Measurements from ENCODE around the gene BRICD5. TPM values are rescaled to one million over a fixed set of nuclear protein-coding genes. Genes with fewer than 3 reads are reported as not detected.

The BRICD5 gene
- total and polyA plus RNA-seq, 7 donors, result 0.86 to 5.3 (median 3.0) TPM

- intact Hi-C loops (cut with DNase I), result no loop called here
- 89% methylated on average over 40 to 41 of the region's 41 CpGs for WGBS, 3 donors
- ATAC-seq, result no peak
These were observed 21.7 kb upstream of the BRICD5 start for GRCh38 chr16:2232094-2232990.

DNA sequence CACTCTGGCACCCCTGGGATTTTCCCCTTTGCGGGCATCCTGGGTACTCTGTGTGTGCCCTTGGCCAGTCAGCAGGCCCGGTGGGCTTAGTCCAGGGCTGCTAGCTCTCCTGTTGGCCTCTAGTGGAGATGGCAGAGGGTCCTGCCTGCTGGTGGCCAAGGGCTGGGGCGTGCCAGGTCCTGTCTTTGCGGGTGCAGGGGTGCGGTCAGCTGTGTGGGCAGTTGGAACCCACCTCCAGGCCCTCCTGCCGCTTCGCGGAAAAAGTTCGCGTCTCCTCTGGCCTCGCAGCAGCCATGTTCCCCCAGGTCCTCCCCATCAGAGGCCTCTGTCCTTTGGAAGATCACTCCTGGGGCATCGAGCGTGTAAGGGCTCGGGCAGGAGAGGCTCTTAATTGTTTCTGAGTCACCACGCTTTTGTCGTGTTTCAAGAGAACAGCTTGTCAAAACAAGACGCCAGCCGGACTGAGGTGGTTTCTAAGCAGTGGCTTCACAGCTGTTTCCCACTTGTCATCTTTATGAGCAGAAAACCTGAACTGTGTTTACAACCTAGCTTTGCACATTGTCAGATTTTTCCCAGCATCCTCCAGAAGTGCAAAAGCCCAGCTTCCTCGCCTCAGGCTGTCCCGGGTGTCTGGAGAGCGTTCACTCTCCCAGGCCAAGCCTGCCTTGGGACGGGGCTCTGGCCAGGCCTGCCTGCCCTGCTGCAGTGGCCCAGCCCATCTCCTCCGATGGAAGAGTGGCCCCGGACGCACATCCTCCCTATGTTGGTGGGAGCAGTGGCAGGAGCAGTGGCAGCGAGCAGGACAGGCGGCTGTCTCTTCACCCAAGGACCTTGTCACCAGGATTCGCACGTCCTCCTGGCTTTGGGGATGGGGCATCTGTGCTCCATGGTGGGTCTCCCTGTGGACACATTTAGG lies 20.6 kb upstream of the BRICD5 start:
- Histone ChIP-seq H3K4me3 (no peak overlapping the region), H3K27ac (no peak overlapping the region), H3K9me3 (no peaks in the 10 kb centered on the region), H3K4me1 (peaks cover 10% of the 10 kb centered on the region), H3K36me3 (ENCODE audit: insufficient read depth in 1 of 2, low read depth in 1 of 2) (peaks cover 3 to 85% of the 10 kb centered on the region in 2 donors), H3K27me3 (ENCODE audit: insufficient read depth in 3 of 3, low read length in 2 of 3) (peaks cover 0 to 8% (median 1%) of the 10 kb centered on the region in 3 donors)
- no peak for ATAC-seq
- 80 to 89% (median 82%) methylated on average over 29 of the region's 29 CpGs for WGBS, 3 donors
- no peak for TF ChIP-seq CTCF (IDR thresholded peaks at IDR 0.05)
- intact Hi-C loops (cut with DNase I), result no loop called here
- no peak for DNase-seq

More at GRCh38 chr16:2232094-2232990, 21.7 kb upstream of the BRICD5 start:
- peaks cover 9% of the 10 kb centered on the region for H3K4me1 ChIP-seq
- peaks cover 3 to 80% of the 10 kb centered on the region in 2 donors for H3K36me3 ChIP-seq (ENCODE audit: insufficient read depth in 1 of 2, low read depth in 1 of 2)
- no peak overlapping the region for H3K4me3 ChIP-seq
- no peak for DNase-seq
- no peaks in the 10 kb centered on the region for H3K9me3 ChIP-seq
- no peak overlapping the region for H3K27ac ChIP-seq
- TF ChIP-seq CTCF (IDR thresholded peaks at IDR 0.05), result no peak
- peaks cover 0 to 13% (median 4%) of the 10 kb centered on the region in 3 donors for H3K27me3 ChIP-seq (ENCODE audit: insufficient read depth in 3 of 3, low read length in 2 of 3)

DNA sequence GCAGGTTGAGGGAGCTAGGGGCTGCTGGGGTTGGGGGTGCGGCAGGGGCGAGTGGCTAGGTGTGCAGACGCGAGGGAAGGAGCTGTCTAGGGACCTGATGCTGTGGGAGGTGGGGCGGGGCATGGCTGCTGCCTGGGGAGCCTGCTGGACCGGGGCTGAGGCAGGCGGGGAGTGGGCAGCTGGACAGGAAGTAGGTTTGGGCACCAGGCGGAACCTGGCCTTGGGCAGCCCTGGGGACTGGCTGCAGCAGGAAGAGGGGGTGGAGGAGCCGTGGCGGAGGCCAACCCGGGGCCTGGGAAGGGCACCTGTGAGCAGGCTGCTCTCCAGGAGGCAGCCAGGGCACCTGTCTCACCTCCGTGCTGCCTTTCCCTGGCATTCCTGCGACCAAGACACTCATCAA lies 19.7 kb upstream of the BRICD5 start:
- Histone ChIP-seq H3K27me3 (ENCODE audit: insufficient read depth in 3 of 3, low read length in 2 of 3) (peaks cover 0 to 3% (median 0%) of the 10 kb centered on the region in 3 donors), H3K9me3 (no peaks in the 10 kb centered on the region), H3K4me3 (no peak overlapping the region), H3K27ac (no peak overlapping the region), H3K4me1 (peaks cover 10% of the 10 kb centered on the region), H3K36me3 (ENCODE audit: insufficient read depth in 1 of 2, low read depth in 1 of 2) (peaks cover 3 to 79% of the 10 kb centered on the region in 2 donors)
- no peak for TF ChIP-seq CTCF (IDR thresholded peaks at IDR 0.05)
- no peak for DNase-seq
- no peak for ATAC-seq
- intact Hi-C loops (cut with DNase I), result no loop called here
- WGBS, 3 donors, result 81 to 85% (median 84%) methylated on average over 12 to 13 of the region's 13 CpGs

GRCh38 chr16:2229632-2230250 lies 19.1 kb upstream of the BRICD5 start:
- no peak for DNase-seq
- H3K27me3 ChIP-seq (ENCODE audit: insufficient read depth in 3 of 3, low read length in 2 of 3), result no peaks in the 10 kb centered on the region
- ATAC-seq, result no peak
- H3K4me1 ChIP-seq, result peaks cover 14% of the 10 kb centered on the region
- H3K27ac ChIP-seq, result no peak overlapping the region
- intact Hi-C loops (cut with DNase I), result no loop called here
- H3K9me3 ChIP-seq, result no peaks in the 10 kb centered on the region
- H3K36me3 ChIP-seq (ENCODE audit: insufficient read depth in 1 of 2, low read depth in 1 of 2), result peaks cover 3 to 73% of the 10 kb centered on the region in 2 donors
- no peak overlapping the region for H3K4me3 ChIP-seq
- WGBS, 3 donors, result 87 to 91% (median 91%) methylated on average over 20 to 23 of the region's 23 CpGs
- no peak for TF ChIP-seq CTCF (IDR thresholded peaks at IDR 0.05)

Data from psoas muscle (tissue), 8 donors.